HG02759 (cell line): ENCODE measurements around the gene TGFBI.
A peak's percentile ranks its signal among the peaks of the same experiment; 100 is the strongest.

Source experiments
- ATAC-seq: cut with Tn5 transposase; IDR thresholded peaks from one replicate; pipeline ENCODE4 v1.9.1; 2021; ENCODE audit warnings: mild to moderate bottlenecking, moderate library complexity; ENCODE audit not compliant: unreplicated experiment

The TGFBI gene

GRCh38 chr5:136000932-136001331 is 27.9 kb upstream of the TGFBI start:
- ATAC-seq = no peak

- no peak for ATAC-seq
Measured at GRCh38 chr5:136001466-136001981, 27.3 kb upstream of the TGFBI start.

GRCh38 chr5:136004436-136004835 is 24.4 kb upstream of the TGFBI start:
- ATAC-seq = no peak

GRCh38 chr5:136005476-136005875 is 23.3 kb upstream of the TGFBI start:
- ATAC-seq = no peak

GRCh38 chr5:136006164-136006563 is 22.6 kb upstream of the TGFBI start:
- no peak for ATAC-seq

- no peak for ATAC-seq
Measured at GRCh38 chr5:136006761-136007251, 22.0 kb upstream of the TGFBI start.

GRCh38 chr5:136007271-136007670 is 21.5 kb upstream of the TGFBI start:
- no peak for ATAC-seq

GRCh38 chr5:136011414-136012001 is 17.3 kb upstream of the TGFBI start:
- ATAC-seq = no peak

- no peak for ATAC-seq
Measured at GRCh38 chr5:136012041-136012804, 16.6 kb upstream of the TGFBI start.

- no peak for ATAC-seq
Measured at GRCh38 chr5:136013559-136013958, 15.2 kb upstream of the TGFBI start.

- ATAC-seq = peak; percentile 60
Measured at GRCh38 chr5:136014049-136015002, 14.5 kb upstream of the TGFBI start.

- no peak for ATAC-seq
Measured at GRCh38 chr5:136015003-136015375, 13.8 kb upstream of the TGFBI start.

GRCh38 chr5:136015966-136016650 is 12.7 kb upstream of the TGFBI start:
- no peak for ATAC-seq

GRCh38 chr5:136016945-136017530 is 11.8 kb upstream of the TGFBI start:
- no peak for ATAC-seq

- ATAC-seq = no peak
Measured at GRCh38 chr5:136018814-136019783, 9.7 kb upstream of the TGFBI start.

- no peak for ATAC-seq
Measured at GRCh38 chr5:136020001-136020382, 8.8 kb upstream of the TGFBI start.

- ATAC-seq = no peak
Measured at GRCh38 chr5:136020383-136021015, 8.3 kb upstream of the TGFBI start.

GRCh38 chr5:136021016-136021405 is 7.8 kb upstream of the TGFBI start:
- no peak for ATAC-seq

GRCh38 chr5:136022965-136023364 is 5.8 kb upstream of the TGFBI start:
- no peak for ATAC-seq
